ENCODE data around the gene TAS1R3. TPM values are rescaled to one million over a fixed set of nuclear protein-coding genes. Genes with fewer than 3 reads are reported as not detected.
A peak's percentile ranks its signal among the peaks of the same experiment; 100 is the strongest.

The TAS1R3 gene
- total RNA-seq, 1 donor from 2014 or later: not detected

GRCh38 chr1:1360506-1361169, 29.6 kb downstream of the TAS1R3 start:
- H2AFZ ChIP-seq (replicated peaks): no peak overlapping the region
- H3K4me3 ChIP-seq: no peak overlapping the region
- Mint-ChIP-seq H3K4me1 (peaks cover 41% of the 10 kb centered on the region), H3K9me3 (no peaks in the 10 kb centered on the region), H3K4me3 (peak overlapping the region; percentile 15), H3K27me3 (ENCODE audit: insufficient read depth, low read depth) (peaks cover 11% of the 10 kb centered on the region), H3K36me3 (no peaks in the 10 kb centered on the region), H3K27ac (peak overlapping the region; percentile 58)
- peak overlapping the region; percentile 15 for H3K27ac ChIP-seq
- no peaks in the 10 kb centered on the region for H3K79me2 ChIP-seq (ENCODE audit: low read depth)
- no peaks in the 10 kb centered on the region for H3K9me3 ChIP-seq (ENCODE audit: low read depth)
- H3K9ac ChIP-seq: no peak overlapping the region
- H3K4me2 ChIP-seq: peak overlapping the region; percentile 27
- H3K27me3 ChIP-seq: peaks cover 9% of the 10 kb centered on the region
- peaks cover 44% of the 10 kb centered on the region for H3F3A ChIP-seq (ENCODE audit: low read depth)
- peak; percentile 71 for DNase-seq (ENCODE audit: low spot score)
- no peaks in the 10 kb centered on the region for H3K36me3 ChIP-seq
- TF ChIP-seq EZH2phosphoT487 (IDR thresholded peaks at IDR 0.05) (no peak), CTCF (IDR thresholded peaks at IDR 0.05) (no peak), EZH2 (IDR thresholded peaks at IDR 0.05) (no peak)
- H3K4me1 ChIP-seq: peaks cover 43% of the 10 kb centered on the region
- no peaks in the 10 kb centered on the region for H4K20me1 ChIP-seq (ENCODE audit: low read depth)

- Histone ChIP-seq H3F3A (ENCODE audit: low read depth) (peaks cover 52% of the 10 kb centered on the region), H3K36me3 (no peaks in the 10 kb centered on the region), H3K79me2 (ENCODE audit: low read depth) (no peaks in the 10 kb centered on the region), H3K9me3 (ENCODE audit: low read depth) (no peaks in the 10 kb centered on the region), H3K27ac (no peak overlapping the region), H3K4me2 (no peak overlapping the region), H4K20me1 (ENCODE audit: low read depth) (no peaks in the 10 kb centered on the region), H2AFZ (replicated peaks) (no peak overlapping the region), H3K4me1 (peaks cover 43% of the 10 kb centered on the region), H3K9ac (no peak overlapping the region), H3K4me3 (no peak overlapping the region), H3K27me3 (peaks cover 3% of the 10 kb centered on the region)
- DNase-seq (ENCODE audit: low spot score): no peak
- H3K27me3 Mint-ChIP-seq (ENCODE audit: insufficient read depth, low read depth): peaks cover 11% of the 10 kb centered on the region
- H3K9me3 Mint-ChIP-seq: no peaks in the 10 kb centered on the region
- H3K4me3 Mint-ChIP-seq: peak overlapping the region; percentile 15
- H3K27ac Mint-ChIP-seq: peak overlapping the region; percentile 58
- peaks cover 41% of the 10 kb centered on the region for H3K4me1 Mint-ChIP-seq
- H3K36me3 Mint-ChIP-seq: no peaks in the 10 kb centered on the region
- TF ChIP-seq CTCF (IDR thresholded peaks at IDR 0.05) (no peak), EZH2 (IDR thresholded peaks at IDR 0.05) (no peak), EZH2phosphoT487 (IDR thresholded peaks at IDR 0.05) (no peak)
These were observed 30.3 kb downstream of the TAS1R3 start for GRCh38 chr1:1361233-1361981.

- no peak for DNase-seq (ENCODE audit: low spot score)
- TF ChIP-seq EZH2phosphoT487 (IDR thresholded peaks at IDR 0.05) (no peak), EZH2 (IDR thresholded peaks at IDR 0.05) (no peak), CTCF (IDR thresholded peaks at IDR 0.05) (no peak)
- Histone ChIP-seq H3K4me2 (no peak overlapping the region), H3K79me2 (ENCODE audit: low read depth) (no peaks in the 10 kb centered on the region), H3K9me3 (ENCODE audit: low read depth) (no peaks in the 10 kb centered on the region), H3K27me3 (peaks cover 3% of the 10 kb centered on the region), H2AFZ (replicated peaks) (peak overlapping the region; percentile 85), H3K9ac (no peak overlapping the region), H3F3A (ENCODE audit: low read depth) (peaks cover 49% of the 10 kb centered on the region), H3K4me3 (no peak overlapping the region), H3K27ac (no peak overlapping the region), H3K4me1 (peaks cover 37% of the 10 kb centered on the region), H3K36me3 (no peaks in the 10 kb centered on the region), H4K20me1 (ENCODE audit: low read depth) (no peaks in the 10 kb centered on the region)
- no peaks in the 10 kb centered on the region for H3K9me3 Mint-ChIP-seq
- peak overlapping the region; percentile 82 for H3K27ac Mint-ChIP-seq
- H3K36me3 Mint-ChIP-seq: no peaks in the 10 kb centered on the region
- peaks cover 40% of the 10 kb centered on the region for H3K4me1 Mint-ChIP-seq
- peaks cover 11% of the 10 kb centered on the region for H3K27me3 Mint-ChIP-seq (ENCODE audit: insufficient read depth, low read depth)
- H3K4me3 Mint-ChIP-seq: no peak overlapping the region
These were observed 30.9 kb downstream of the TAS1R3 start for GRCh38 chr1:1361982-1362423.
